K562 (cell line): Measurements from ENCODE around the gene OR1I1. TPM values are rescaled to one million over a fixed set of nuclear protein-coding genes. Genes with fewer than 3 reads are reported as not detected.
A peak's percentile ranks its signal among the peaks of the same experiment; 100 is the strongest.

Experiments
- ATAC-seq: fragments of 200-7000 bp; cut with Tn5 transposase; 3 replicates; pipeline ENCODE4 v1.9.1; 2020; ENCODE audit warnings: moderate library complexity
- BruUV-seq: library from RNA; stranded (reverse); fragments of 400-500 nt; replicated peaks from 2 replicates; lab custom pipeline; 2021; lab: Mats Ljungman, UMichigan
- CTCF ChIA-PET: fragments of 300-600 bp; formaldehyde crosslinking; extraction: SDS; loops from one replicate; lab custom pipeline; 2021; ENCODE audit warnings: low intra/inter-chr PET ratio; lab: Yijun Ruan, JAX
- POLR2A ChIA-PET: fragments of 300-600, 350-650 bp; sonication (Branson Sonifier 250); formaldehyde crosslinking; extraction: SDS; loops from one replicate; lab custom pipeline; 2021; ENCODE audit warnings: antibody characterized with exemption, inconsistent platforms; lab: Yijun Ruan, JAX
- DNase-seq, 4 experiments: peaks; one replicate each; pipeline versions ENCODE4 v3.0.0 to v3.0.0-alpha.2; 2011 to 2018; ENCODE audit warnings: low spot score in 3 of 4, mixed read lengths in 3 of 4; ENCODE audit errors: extremely low read depth in 1 of 4
- FAIRE-seq: peaks from 2 replicates; lab custom pipeline; 2011; peaks lifted over from hg19 to GRCh38; lab: Jason Lieb, UNC
- H2AFZ ChIP-seq: 2 replicates; pipeline ENCODE4 v1.6.0; 2011; ENCODE audit warnings: low read depth, low read length, control low read depth, inconsistent platforms
- H3K27ac ChIP-seq: fragments of 200-600 bp; 3 replicates; pipeline ENCODE4 v1.8.0; 2011; ENCODE audit warnings: low read depth, mild to moderate bottlenecking, control low read depth, inconsistent platforms, low read length, moderate library complexity, mixed read lengths; ENCODE audit errors: extremely low read depth
- H3K27me3 ChIP-seq, 2 experiments: fragments of 300-600 bp in 1 of 2; 2 replicates in 1 of 2; 3 replicates in 1 of 2; pipeline versions ENCODE4 v1.6.0 to v1.8.0; 2011; ENCODE audit warnings: inconsistent platforms in 2 of 2, low read length in 2 of 2, mild to moderate bottlenecking in 1 of 2, mixed read lengths in 1 of 2, moderate library complexity in 1 of 2; ENCODE audit not compliant: control insufficient read depth in 2 of 2, insufficient read depth in 2 of 2
- H3K36me3 ChIP-seq: fragments of 300-600 bp; 3 replicates; pipeline ENCODE4 v1.8.0; 2011; ENCODE audit warnings: mild to moderate bottlenecking, low read length, inconsistent platforms; ENCODE audit not compliant: control insufficient read depth, insufficient read depth
- H3K4me1 ChIP-seq, 2 experiments: fragments of 200-600 bp in 1 of 2; replicated peaks in 1 of 2; 2 replicates in 1 of 2; 3 replicates in 1 of 2; pipeline versions ENCODE4 v1.5.1 to v1.8.0; 2011; ENCODE audit warnings: inconsistent platforms in 2 of 2, low read length in 2 of 2, mild to moderate bottlenecking in 1 of 2, mixed read lengths in 1 of 2, moderate library complexity in 1 of 2; ENCODE audit not compliant: control insufficient read depth in 2 of 2, insufficient read depth in 2 of 2
- H3K4me2 ChIP-seq: 2 replicates; pipeline ENCODE4 v1.6.1; 2011; ENCODE audit warnings: low read length, control low read depth, inconsistent platforms, mixed read lengths; ENCODE audit not compliant: insufficient read depth
- H3K4me3 ChIP-seq: fragments of 200-600 bp; sonication (generic), shearing (Covaris generic); 2 replicates; pipeline ENCODE4 v1.5.1; 2016; ENCODE audit warnings: control low read depth, inconsistent platforms
- H3K79me2 ChIP-seq: fragments of 200-600 bp; 3 replicates; pipeline ENCODE4 v1.8.0; 2011; ENCODE audit warnings: low read length, inconsistent platforms; ENCODE audit not compliant: control insufficient read depth, insufficient read depth
- H3K9ac ChIP-seq, 2 experiments: 2 replicates each; pipeline versions ENCODE4 v1.6.0 to v1.6.1; 2011; ENCODE audit warnings: low read depth in 2 of 2, low read length in 2 of 2, control low read depth in 1 of 2, inconsistent platforms in 1 of 2, mild to moderate bottlenecking in 1 of 2, mixed read lengths in 1 of 2; ENCODE audit not compliant: insufficient read depth in 1 of 2
- H3K9me1 ChIP-seq: one replicate; pipeline ENCODE4 v1.6.0; 2011; ENCODE audit warnings: inconsistent platforms, mild to moderate bottlenecking, low read length, moderate library complexity; ENCODE audit not compliant: control insufficient read depth, insufficient read depth
- H3K9me3 ChIP-seq: replicated peaks from 2 replicates; pipeline ENCODE4 v1.5.1; 2011; ENCODE audit warnings: low read depth, low read length, inconsistent platforms; ENCODE audit not compliant: control insufficient read depth, insufficient read depth
- H4K20me1 ChIP-seq: replicated peaks from 2 replicates; pipeline ENCODE4 v1.6.1; 2011; ENCODE audit warnings: low read length, inconsistent platforms, mixed read lengths; ENCODE audit not compliant: control insufficient read depth, insufficient read depth
- BRD4 ChIP-seq: fragments of 200-600 bp; sonication (generic); IDR thresholded peaks from 2 replicates; pipeline ENCODE4 v1.6.1; 2017; ENCODE audit warnings: inconsistent platforms
- CEBPB ChIP-seq: fragments of 450-650 bp; IDR thresholded peaks from 2 replicates; pipeline ENCODE4 v1.6.1; 2016; ENCODE audit warnings: missing genetic modification characterization, missing compliant biosample characterization
- ELF1 ChIP-seq: fragments of 200-800 bp; sonication (Bioruptor generic); IDR thresholded peaks from 2 replicates; pipeline ENCODE4 v1.6.1; 2016; ENCODE audit warnings: missing genetic modification characterization, missing compliant biosample characterization
- PTRF ChIP-seq: fragments of 450-650 bp; IDR thresholded peaks from 2 replicates; pipeline ENCODE4 v1.6.1; 2016; ENCODE audit warnings: mild to moderate bottlenecking, missing genetic modification characterization, missing compliant biosample characterization
- RBM25 ChIP-seq: fragments of 200-400 bp; formaldehyde crosslinking; IDR thresholded peaks from 2 replicates; pipeline ENCODE4 v1.6.1; 2018; ENCODE audit warnings: low read length, low read depth, moderate library complexity; ENCODE audit not compliant: severe bottlenecking
- SMAD3 ChIP-seq: fragments of 450-650 bp; formaldehyde crosslinking; conservative IDR thresholded peaks from 2 replicates; pipeline ENCODE4 v1.4.0; 2020; ENCODE audit warnings: mild to moderate bottlenecking
- WGBS: fragments of 100-300 bp; shearing (Covaris generic); methylation state at CpG from one replicate; pipeline ENCODE4 v1.1.6; 2016; ENCODE audit warnings: low coverage, mixed read lengths; ENCODE audit not compliant: insufficient coverage; ENCODE audit errors: missing lambda C conversion rate; 5-methylcytosine and 5-hydroxymethylcytosine counted together
- in situ Hi-C: fragments of 300-500 bp; cut with MboI; formaldehyde crosslinking; loops from 4 replicates; pipeline ENCODE4 v1.15.0; 2018; ENCODE audit warnings: inconsistent platforms, mixed read lengths
- intact Hi-C: fragments of 100-400 bp; cut with micrococcal nuclease; formaldehyde crosslinking; loops from 2 replicates; pipeline ENCODE4 v1.14.2; 2022
- polyA plus RNA-seq, 8 experiments: library from polyadenylated mRNA; depleted of rRNA in 4 of 8; stranded (reverse) in 5 of 8; unstranded in 3 of 8; fragments of >200 nt; fragmentation: Nextera tagmentation in 2 of 8; fragmentation: Illumina TruSeq in 1 of 8; extraction: Ambion mirVana in 2 of 8; extraction: Trizol in 1 of 8; gene quantifications; 2 replicates each; pipeline versions ENCODE4 v1.2.1 to v1.2.3, GENCODE V29; 2011 to 2014; ENCODE audit warnings: inconsistent platforms in 1 of 8, missing spikeins in 1 of 8
- total RNA-seq, 7 experiments: library from RNA; depleted of rRNA in 6 of 7; stranded (reverse); fragments of >200 nt in 6 of 7; fragmentation: Illumina TruSeq in 2 of 7; extraction: Trizol in 2 of 7; gene quantifications; 2 replicates each; pipeline versions ENCODE4 v1.2.1 to v1.2.3, GENCODE V29; 2011 to 2021; ENCODE audit warnings: low replicate concordance in 1 of 7
- TF ChIP-seq, protein P1 (sequence below): fragments of 450-650 bp; IDR thresholded peaks from 2 replicates; pipeline ENCODE4 v1.6.1; 2017; ENCODE audit warnings: antibody characterized with exemption, mild to moderate bottlenecking

Gene OR1I1
- total and polyA plus RNA-seq, 9 of the 15 experiments (the other 6 are each of a cell fraction or from before 2014, with no cell fraction given), result not detected

GRCh38 chr19:15093001-15093400 is 11.0 kb downstream of the OR1I1 start:
- no peak overlapping the region for H2AFZ ChIP-seq
- in situ Hi-C loops, result loop anchor here (10.0 kb wide), 1 partner anchor 462 kb away; no protein-coding TSS in a partner anchor
- H3K9me1 ChIP-seq, result no peaks in the 10 kb centered on the region
- no peaks in the 10 kb centered on the region for H3K4me1 ChIP-seq
- DNase-seq, result no peak
- intact Hi-C loops, result loop anchor here (5.0 kb wide), 1 partner anchor 464 kb away; no protein-coding TSS in a partner anchor
- no peak for FAIRE-seq
- peaks cover 0 to 4% of the 10 kb centered on the region in 2 experiments; a peak in 1 of 5 replicates for H3K27me3 ChIP-seq
- no peaks in the 10 kb centered on the region for H3K9me3 ChIP-seq
- no peak overlapping the region for H3K9ac ChIP-seq
- no peaks in the 10 kb centered on the region for H3K79me2 ChIP-seq
- 0% methylated on average over 2 of the region's 2 CpGs for WGBS
- TF ChIP-seq PTRF (no peak), ELF1 (tag) (no peak), RBM25 (peak; percentile 55)
- POLR2A ChIA-PET, result interaction anchor here (0.5 to 0.6 kb wide), 2 partner anchors 15 to 52 kb away, joined by 3 to 4 read pairs; no protein-coding TSS in a partner anchor
- BruUV-seq, result no TSS peak
- ATAC-seq, result no peak
- 0 out of 2 replicates have a peak, but pooled peaks cover 5% of the 10 kb centered on the region for H4K20me1 ChIP-seq
- no peak overlapping the region for H3K27ac ChIP-seq
- H3K4me3 ChIP-seq, result no peak overlapping the region
- H3K36me3 ChIP-seq, result no peaks in the 10 kb centered on the region
- no peak overlapping the region for H3K4me2 ChIP-seq
- CTCF ChIA-PET, result no interaction called here

DNA sequence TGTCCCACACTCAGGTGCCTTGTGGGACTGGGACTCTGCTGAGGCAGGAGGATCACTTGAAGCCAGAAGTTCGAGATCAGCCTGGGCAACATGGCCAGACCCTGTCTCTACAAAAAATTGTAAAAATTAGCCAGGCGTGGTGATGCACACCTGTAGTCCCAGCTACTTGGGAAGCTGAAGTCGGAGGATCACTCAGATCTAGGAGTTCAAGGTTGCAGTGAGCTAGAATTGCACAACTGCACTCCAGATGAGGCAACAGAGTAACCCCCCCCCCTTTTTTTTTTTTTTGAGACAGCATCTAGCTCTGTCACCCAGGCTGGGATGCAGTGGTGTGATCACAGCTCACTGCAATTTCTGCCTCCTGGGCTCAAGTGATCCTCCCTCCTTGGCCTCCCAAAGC is 14.2 kb downstream of the OR1I1 start:
- ChIA-PET POLR2A (interaction anchor here (0.6 kb wide), 1 partner anchor 447 kb away, joined by 3 read pairs; no protein-coding TSS in a partner anchor), CTCF (no interaction called here)
- Histone ChIP-seq H3K4me2 (no peak overlapping the region), H3K4me1 (no peaks in the 10 kb centered on the region), H3K4me3 (no peak overlapping the region), H3K27ac (no peak overlapping the region), H3K27me3 (peaks cover 0 to 16% of the 10 kb centered on the region in 2 experiments; a peak in 2 of 5 replicates), H3K9me3 (no peaks in the 10 kb centered on the region), H3K9ac (no peak overlapping the region), H3K36me3 (no peaks in the 10 kb centered on the region), H4K20me1 (0 out of 2 replicates have a peak, but pooled peaks cover 5% of the 10 kb centered on the region), H2AFZ (no peak overlapping the region), H3K79me2 (no peaks in the 10 kb centered on the region), H3K9me1 (no peaks in the 10 kb centered on the region)
- BruUV-seq, result no TSS peak
- intact Hi-C loops, result no loop called here
- WGBS, result 3% methylated on average over 3 of the region's 3 CpGs
- ATAC-seq (no peak), FAIRE-seq (no peak), DNase-seq (no peak)
- in situ Hi-C loops, result loop anchor here (10.0 kb wide), 1 partner anchor 459 kb away; no protein-coding TSS in a partner anchor
- TF ChIP-seq, protein P1, sequence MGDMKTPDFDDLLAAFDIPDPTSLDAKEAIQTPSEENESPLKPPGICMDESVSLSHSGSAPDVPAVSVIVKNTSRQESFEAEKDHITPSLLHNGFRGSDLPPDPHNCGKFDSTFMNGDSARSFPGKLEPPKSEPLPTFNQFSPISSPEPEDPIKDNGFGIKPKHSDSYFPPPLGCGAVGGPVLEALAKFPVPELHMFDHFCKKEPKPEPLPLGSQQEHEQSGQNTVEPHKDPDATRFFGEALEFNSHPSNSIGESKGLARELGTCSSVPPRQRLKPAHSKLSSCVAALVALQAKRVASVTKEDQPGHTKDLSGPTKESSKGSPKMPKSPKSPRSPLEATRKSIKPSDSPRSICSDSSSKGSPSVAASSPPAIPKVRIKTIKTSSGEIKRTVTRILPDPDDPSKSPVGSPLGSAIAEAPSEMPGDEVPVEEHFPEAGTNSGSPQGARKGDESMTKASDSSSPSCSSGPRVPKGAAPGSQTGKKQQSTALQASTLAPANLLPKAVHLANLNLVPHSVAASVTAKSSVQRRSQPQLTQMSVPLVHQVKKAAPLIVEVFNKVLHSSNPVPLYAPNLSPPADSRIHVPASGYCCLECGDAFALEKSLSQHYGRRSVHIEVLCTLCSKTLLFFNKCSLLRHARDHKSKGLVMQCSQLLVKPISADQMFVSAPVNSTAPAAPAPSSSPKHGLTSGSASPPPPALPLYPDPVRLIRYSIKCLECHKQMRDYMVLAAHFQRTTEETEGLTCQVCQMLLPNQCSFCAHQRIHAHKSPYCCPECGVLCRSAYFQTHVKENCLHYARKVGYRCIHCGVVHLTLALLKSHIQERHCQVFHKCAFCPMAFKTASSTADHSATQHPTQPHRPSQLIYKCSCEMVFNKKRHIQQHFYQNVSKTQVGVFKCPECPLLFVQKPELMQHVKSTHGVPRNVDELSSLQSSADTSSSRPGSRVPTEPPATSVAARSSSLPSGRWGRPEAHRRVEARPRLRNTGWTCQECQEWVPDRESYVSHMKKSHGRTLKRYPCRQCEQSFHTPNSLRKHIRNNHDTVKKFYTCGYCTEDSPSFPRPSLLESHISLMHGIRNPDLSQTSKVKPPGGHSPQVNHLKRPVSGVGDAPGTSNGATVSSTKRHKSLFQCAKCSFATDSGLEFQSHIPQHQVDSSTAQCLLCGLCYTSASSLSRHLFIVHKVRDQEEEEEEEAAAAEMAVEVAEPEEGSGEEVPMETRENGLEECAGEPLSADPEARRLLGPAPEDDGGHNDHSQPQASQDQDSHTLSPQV, result no peak
- TF ChIP-seq CEBPB (tag) (peak; percentile 33; the same call in 1 of the 2 replicates), BRD4 (no peak), SMAD3 (CRISPR knock-in tag) (no peak)
